Endodermal cell (in vitro differentiated cells): ENCODE measurements around the gene KIAA0040. TPM values are rescaled to one million over a fixed set of nuclear protein-coding genes. Genes with fewer than 3 reads are reported as not detected.

ENCODE experiments used
- DNase-seq: peaks from one replicate; pipeline ENCODE4 v3.0.0-alpha.2; 2017
- H3K27ac ChIP-seq: 2 replicates; pipeline ENCODE4 v1.5.1; 2013; ENCODE audit warnings: mild to moderate bottlenecking, low read depth, low read length, moderate library complexity
- H3K27me3 ChIP-seq: 2 replicates; pipeline ENCODE4 v1.6.1; 2013; ENCODE audit warnings: mild to moderate bottlenecking, low read length, moderate library complexity; ENCODE audit not compliant: insufficient read depth, control insufficient read depth, poor library complexity, severe bottlenecking
- H3K36me3 ChIP-seq: 2 replicates; pipeline ENCODE4 v1.7.0; 2013; ENCODE audit warnings: mild to moderate bottlenecking, low read length, moderate library complexity; ENCODE audit not compliant: control insufficient read depth, insufficient read depth
- H3K4me1 ChIP-seq: one replicate; pipeline ENCODE4 v1.7.0; 2013; ENCODE audit warnings: low read length; ENCODE audit not compliant: control insufficient read depth, insufficient read depth
- H3K4me3 ChIP-seq: 2 replicates; pipeline ENCODE4 v1.5.1; 2013; ENCODE audit warnings: mild to moderate bottlenecking, low read length, moderate library complexity
- H3K9ac ChIP-seq: 2 replicates; pipeline ENCODE4 v1.6.1; 2013; ENCODE audit warnings: mild to moderate bottlenecking, low read length, moderate library complexity; ENCODE audit not compliant: poor library complexity, severe bottlenecking; ENCODE audit errors: extremely low read depth
- H3K9me3 ChIP-seq: 2 replicates; pipeline ENCODE4 v1.6.1; 2013; ENCODE audit warnings: mild to moderate bottlenecking, low read length, moderate library complexity; ENCODE audit not compliant: control insufficient read depth
- H3K27ac Mint-ChIP-seq: 2 replicates; pipeline ENCODE4 v1.8.0; 2020; ENCODE audit warnings: mixed read lengths
- H3K27me3 Mint-ChIP-seq: 2 replicates; pipeline ENCODE4 v1.8.0; 2021; ENCODE audit warnings: mild to moderate bottlenecking, mixed read lengths; ENCODE audit not compliant: insufficient read depth
- H3K36me3 Mint-ChIP-seq: 2 replicates; pipeline ENCODE4 v1.8.0; 2020; ENCODE audit warnings: low read depth, mixed read lengths
- H3K4me1 Mint-ChIP-seq: 2 replicates; pipeline ENCODE4 v1.8.0; 2020; ENCODE audit warnings: mixed read lengths
- H3K4me3 Mint-ChIP-seq: 2 replicates; pipeline ENCODE4 v1.8.0; 2020; ENCODE audit warnings: mild to moderate bottlenecking, moderate library complexity, mixed read lengths
- H3K9me3 Mint-ChIP-seq: 2 replicates; pipeline ENCODE4 v1.8.0; 2020; ENCODE audit warnings: mild to moderate bottlenecking, mixed read lengths
- WGBS, 2 experiments: methylation state at CpG; one replicate each; pipeline versions ENCODE4 v1.1.5 to v1.1.7; 2013; ENCODE audit warnings: missing lambda C conversion rate in 2 of 2, mixed read lengths in 1 of 2; ENCODE audit not compliant: insufficient coverage in 1 of 2, insufficient read length in 1 of 2; 5-methylcytosine and 5-hydroxymethylcytosine counted together
- total RNA-seq, 2 donors: library from RNA; stranded (reverse); fragmentation: NEBNext Ultra II Directional in 1 of 2; extraction: Animal tissue kit (Norgen Biotek cat#: 25700) in 1 of 2; gene quantifications; 2 replicates in 1 of 2; 3 replicates in 1 of 2; pipeline ENCODE4 v1.2.1, GENCODE V29; 2021
- TF ChIP-seq, protein P1 (sequence below): fragments of 200-600 bp; sonication (generic); conservative IDR thresholded peaks from 2 replicates; pipeline ENCODE4 v1.5.0; 2021; ENCODE audit warnings: antibody characterized with exemption, mild to moderate bottlenecking

Gene KIAA0040
- total RNA-seq, 2 donors from 2014 or later: 9.2 to 12.9 TPM

DNA sequence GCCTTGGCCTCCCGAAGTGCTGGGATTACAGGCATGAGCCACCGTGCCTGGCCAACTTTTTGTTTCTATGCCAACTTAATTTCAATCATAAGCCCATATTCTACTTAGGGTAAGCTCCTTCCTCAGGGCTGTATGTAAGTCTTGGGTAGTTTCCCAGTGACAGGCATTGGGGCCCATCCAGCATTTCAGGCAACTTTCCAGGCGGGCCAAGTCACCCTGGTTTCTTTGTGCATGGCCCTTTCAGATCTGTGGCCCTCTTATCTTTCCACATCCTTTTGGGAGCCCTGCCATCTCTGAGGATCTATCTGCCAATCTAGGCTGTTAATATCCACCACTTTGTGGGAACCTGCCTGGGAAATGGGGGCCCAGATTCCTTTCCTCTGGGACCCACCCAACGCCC, 66.2 kb downstream of the KIAA0040 start:
- Histone ChIP-seq H3K4me1 (peaks cover 14% of the 10 kb centered on the region), H3K4me3 (no peak overlapping the region), H3K9ac (no peak overlapping the region), H3K36me3 (no peaks in the 10 kb centered on the region), H3K27ac (no peak overlapping the region), H3K27me3 (no peaks in the 10 kb centered on the region), H3K9me3 (no peaks in the 10 kb centered on the region)
- TF ChIP-seq, protein P1, sequence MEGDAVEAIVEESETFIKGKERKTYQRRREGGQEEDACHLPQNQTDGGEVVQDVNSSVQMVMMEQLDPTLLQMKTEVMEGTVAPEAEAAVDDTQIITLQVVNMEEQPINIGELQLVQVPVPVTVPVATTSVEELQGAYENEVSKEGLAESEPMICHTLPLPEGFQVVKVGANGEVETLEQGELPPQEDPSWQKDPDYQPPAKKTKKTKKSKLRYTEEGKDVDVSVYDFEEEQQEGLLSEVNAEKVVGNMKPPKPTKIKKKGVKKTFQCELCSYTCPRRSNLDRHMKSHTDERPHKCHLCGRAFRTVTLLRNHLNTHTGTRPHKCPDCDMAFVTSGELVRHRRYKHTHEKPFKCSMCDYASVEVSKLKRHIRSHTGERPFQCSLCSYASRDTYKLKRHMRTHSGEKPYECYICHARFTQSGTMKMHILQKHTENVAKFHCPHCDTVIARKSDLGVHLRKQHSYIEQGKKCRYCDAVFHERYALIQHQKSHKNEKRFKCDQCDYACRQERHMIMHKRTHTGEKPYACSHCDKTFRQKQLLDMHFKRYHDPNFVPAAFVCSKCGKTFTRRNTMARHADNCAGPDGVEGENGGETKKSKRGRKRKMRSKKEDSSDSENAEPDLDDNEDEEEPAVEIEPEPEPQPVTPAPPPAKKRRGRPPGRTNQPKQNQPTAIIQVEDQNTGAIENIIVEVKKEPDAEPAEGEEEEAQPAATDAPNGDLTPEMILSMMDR: no peak
- H3K27ac Mint-ChIP-seq: no peak overlapping the region
- H3K36me3 Mint-ChIP-seq: no peaks in the 10 kb centered on the region
- WGBS, 2 experiments: 89 to 100% methylated on average over 3 to 4 of the region's 4 CpGs
- peaks cover 14% of the 10 kb centered on the region for H3K4me1 Mint-ChIP-seq
- DNase-seq: no peak
- H3K27me3 Mint-ChIP-seq: no peaks in the 10 kb centered on the region
- no peak overlapping the region for H3K4me3 Mint-ChIP-seq
- no peaks in the 10 kb centered on the region for H3K9me3 Mint-ChIP-seq

DNA sequence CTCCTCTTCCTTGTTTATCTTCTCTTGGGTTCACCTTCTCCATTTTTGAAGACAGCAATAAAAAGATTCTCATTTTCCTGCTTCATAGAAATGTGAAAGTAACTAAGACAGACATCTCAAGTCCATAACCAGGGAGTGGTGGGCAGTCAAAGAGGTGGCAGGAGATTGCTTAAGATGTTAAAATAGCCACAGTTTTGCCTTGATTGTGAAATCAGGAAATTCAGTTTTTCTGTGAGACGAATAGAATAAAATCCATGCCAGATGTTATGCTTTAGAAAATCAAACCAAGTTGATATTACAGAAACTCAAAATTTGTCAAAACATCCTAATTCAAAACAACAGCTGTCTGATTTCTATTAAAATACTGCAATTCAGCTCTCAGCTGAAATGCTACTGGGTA, 67.7 kb downstream of the KIAA0040 start:
- no peaks in the 10 kb centered on the region for H3K9me3 Mint-ChIP-seq
- Histone ChIP-seq H3K27me3 (no peaks in the 10 kb centered on the region), H3K4me3 (no peak overlapping the region), H3K4me1 (peaks cover 6% of the 10 kb centered on the region), H3K9me3 (no peaks in the 10 kb centered on the region), H3K36me3 (no peaks in the 10 kb centered on the region), H3K9ac (no peak overlapping the region), H3K27ac (no peak overlapping the region)
- H3K4me3 Mint-ChIP-seq: no peak overlapping the region
- H3K27me3 Mint-ChIP-seq: no peaks in the 10 kb centered on the region
- H3K36me3 Mint-ChIP-seq: no peaks in the 10 kb centered on the region
- WGBS, 2 experiments: 89% methylated on average over 1 of the region's 1 CpG; no CpG with 5 or more reads in 1 of the 2 experiments
- no peak for DNase-seq
- TF ChIP-seq, protein P1: no peak
- H3K4me1 Mint-ChIP-seq: peaks cover 4% of the 10 kb centered on the region
- no peak overlapping the region for H3K27ac Mint-ChIP-seq

DNA sequence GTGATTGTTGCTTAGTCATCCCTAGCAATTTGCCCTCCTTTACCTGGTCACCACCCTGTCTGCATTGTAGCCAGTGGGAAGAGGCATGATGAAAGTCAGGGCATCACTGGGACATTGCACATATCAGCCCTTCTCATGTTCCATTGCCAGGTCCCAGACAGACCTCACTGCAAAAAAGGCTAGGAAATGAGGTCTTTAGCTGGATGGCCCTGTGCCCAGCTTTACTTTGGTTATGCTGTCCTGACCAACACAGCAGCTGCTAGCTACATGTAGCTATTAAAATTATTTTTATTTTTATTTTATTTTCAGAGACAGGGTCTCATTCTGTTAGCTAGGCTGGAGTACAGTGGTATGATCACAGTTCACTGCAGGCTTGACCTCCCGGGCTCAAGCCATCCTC, 72.1 kb downstream of the KIAA0040 start:
- Histone ChIP-seq H3K27me3 (no peaks in the 10 kb centered on the region), H3K9me3 (no peaks in the 10 kb centered on the region), H3K9ac (no peak overlapping the region), H3K4me1 (no peaks in the 10 kb centered on the region), H3K4me3 (no peak overlapping the region), H3K27ac (no peak overlapping the region), H3K36me3 (no peaks in the 10 kb centered on the region)
- DNase-seq: no peak
- Mint-ChIP-seq H3K4me3 (no peak overlapping the region), H3K9me3 (no peaks in the 10 kb centered on the region), H3K36me3 (no peaks in the 10 kb centered on the region), H3K27ac (no peak overlapping the region), H3K4me1 (peaks cover 3% of the 10 kb centered on the region), H3K27me3 (no peaks in the 10 kb centered on the region)
- WGBS, 2 experiments: 90 to 100% methylated on average over 1 of the region's 1 CpG
- TF ChIP-seq, protein P1: no peak
